WTC11 (cell line): ENCODE results near the gene RRP1. TPM values are rescaled to one million over a fixed set of nuclear protein-coding genes. Genes with fewer than 3 reads are reported as not detected.

ENCODE experiments used
- ATAC-seq: fragments of 200-7000 bp; cut with Tn5 transposase; 2 replicates; pipeline ENCODE4 v1.10.0; 2021; ENCODE audit warnings: mild to moderate bottlenecking, moderate library complexity
- CTCF ChIA-PET: fragments of 300-600 bp; sonication (Branson Sonifier 250); formaldehyde crosslinking; loops from one replicate; lab custom pipeline; 2021; ENCODE audit warnings: antibody characterized with exemption; lab: Charles Lee
- POLR2A ChIA-PET: fragments of 350-600 bp; sonication (Branson Sonifier 250); formaldehyde crosslinking; loops from one replicate; lab custom pipeline; 2021; ENCODE audit warnings: antibody characterized with exemption; lab: Charles Lee
- DNase-seq: peaks from one replicate; pipeline ENCODE4 v3.0.0; 2021; ENCODE audit warnings: low spot score
- H3K27ac Mint-ChIP-seq: 2 replicates; pipeline ENCODE4 v1.8.0; 2021; ENCODE audit warnings: mixed read lengths
- H3K27me3 Mint-ChIP-seq: 2 replicates; pipeline ENCODE4 v1.8.0; 2021; ENCODE audit warnings: low read depth, mild to moderate bottlenecking, moderate library complexity, mixed read lengths
- H3K36me3 Mint-ChIP-seq: 2 replicates; pipeline ENCODE4 v1.8.0; 2021; ENCODE audit warnings: mixed read lengths
- H3K4me1 Mint-ChIP-seq: 2 replicates; pipeline ENCODE4 v1.8.0; 2022; ENCODE audit warnings: mixed read lengths
- H3K4me3 Mint-ChIP-seq: 2 replicates; pipeline ENCODE4 v1.8.0; 2021; ENCODE audit warnings: mild to moderate bottlenecking, moderate library complexity, mixed read lengths
- H3K9me3 Mint-ChIP-seq: 2 replicates; pipeline ENCODE4 v1.8.0; 2021; ENCODE audit warnings: mixed read lengths
- CREB1 ChIP-seq: sonication (generic); formaldehyde crosslinking; IDR thresholded peaks from 2 replicates; pipeline ENCODE4 v1.8.0; 2023; ENCODE audit warnings: mild to moderate bottlenecking, missing genetic modification reagents
- FOXK1 ChIP-seq: sonication (generic); formaldehyde crosslinking; IDR thresholded peaks from 2 replicates; pipeline ENCODE4 v1.8.0; 2022; ENCODE audit warnings: mild to moderate bottlenecking, moderate library complexity, missing genetic modification reagents
- HMGA2 ChIP-seq: fragments of 250-450 bp; sonication (Bioruptor Pico); IDR thresholded peaks from 2 replicates; pipeline ENCODE4 v1.4.0; 2021; ENCODE audit warnings: mild to moderate bottlenecking, moderate library complexity
- NFATC4 ChIP-seq: fragments of 250-450 bp; sonication (Bioruptor Pico); IDR thresholded peaks from 2 replicates; pipeline ENCODE4 v1.9.0; 2021; ENCODE audit warnings: mild to moderate bottlenecking
- RORB ChIP-seq: fragments of 250-450 bp; sonication (Bioruptor Pico); IDR thresholded peaks from 2 replicates; pipeline ENCODE4 v1.9.0; 2021; ENCODE audit warnings: mild to moderate bottlenecking
- SOX15 ChIP-seq: fragments of 250-450 bp; sonication (Bioruptor Pico); IDR thresholded peaks from 2 replicates; pipeline ENCODE4 v1.9.0; 2021; ENCODE audit warnings: mild to moderate bottlenecking
- STAT6 ChIP-seq: sonication (generic); formaldehyde crosslinking; conservative IDR thresholded peaks from 2 replicates; pipeline ENCODE4 v1.8.1; 2023; ENCODE audit warnings: mild to moderate bottlenecking, low read depth, missing genetic modification reagents, moderate library complexity
- TEAD4 ChIP-seq: sonication (generic); formaldehyde crosslinking; IDR thresholded peaks from 2 replicates; pipeline ENCODE4 v1.8.0; 2022; ENCODE audit warnings: mild to moderate bottlenecking, missing genetic modification reagents
- TP53 ChIP-seq: sonication (generic); formaldehyde crosslinking; IDR thresholded peaks from 2 replicates; pipeline ENCODE4 v1.8.1; 2023; ENCODE audit warnings: mild to moderate bottlenecking, missing genetic modification reagents
- ZBTB43 ChIP-seq: sonication (generic); formaldehyde crosslinking; IDR thresholded peaks from 2 replicates; pipeline ENCODE4 v1.8.1; 2023; ENCODE audit warnings: mild to moderate bottlenecking, missing genetic modification reagents
- ZNF121 ChIP-seq: sonication (generic); formaldehyde crosslinking; IDR thresholded peaks from 2 replicates; pipeline ENCODE4 v1.8.0; 2023; ENCODE audit warnings: missing genetic modification reagents
- ZNF138 ChIP-seq: sonication (generic); formaldehyde crosslinking; conservative IDR thresholded peaks from 2 replicates; pipeline ENCODE4 v1.8.1; 2022; ENCODE audit warnings: mild to moderate bottlenecking, moderate library complexity, missing genetic modification reagents
- total RNA-seq: library from RNA; stranded (reverse); gene quantifications from 3 replicates; pipeline ENCODE4 v1.2.3, GENCODE V29; 2021
- TF ChIP-seq, protein P1 (sequence below): sonication (generic); formaldehyde crosslinking; IDR thresholded peaks from 2 replicates; pipeline ENCODE4 v1.8.1; 2023; ENCODE audit warnings: mild to moderate bottlenecking, moderate library complexity, missing genetic modification reagents
- TF ChIP-seq, protein P2 (sequence below): sonication (generic); formaldehyde crosslinking; IDR thresholded peaks from 2 replicates; pipeline ENCODE4 v1.8.0; 2022; ENCODE audit warnings: mild to moderate bottlenecking, missing genetic modification reagents

Gene RRP1
- total RNA-seq, 1 experiment from 2014 or later = 53.0 TPM

- TF ChIP-seq, protein P1, sequence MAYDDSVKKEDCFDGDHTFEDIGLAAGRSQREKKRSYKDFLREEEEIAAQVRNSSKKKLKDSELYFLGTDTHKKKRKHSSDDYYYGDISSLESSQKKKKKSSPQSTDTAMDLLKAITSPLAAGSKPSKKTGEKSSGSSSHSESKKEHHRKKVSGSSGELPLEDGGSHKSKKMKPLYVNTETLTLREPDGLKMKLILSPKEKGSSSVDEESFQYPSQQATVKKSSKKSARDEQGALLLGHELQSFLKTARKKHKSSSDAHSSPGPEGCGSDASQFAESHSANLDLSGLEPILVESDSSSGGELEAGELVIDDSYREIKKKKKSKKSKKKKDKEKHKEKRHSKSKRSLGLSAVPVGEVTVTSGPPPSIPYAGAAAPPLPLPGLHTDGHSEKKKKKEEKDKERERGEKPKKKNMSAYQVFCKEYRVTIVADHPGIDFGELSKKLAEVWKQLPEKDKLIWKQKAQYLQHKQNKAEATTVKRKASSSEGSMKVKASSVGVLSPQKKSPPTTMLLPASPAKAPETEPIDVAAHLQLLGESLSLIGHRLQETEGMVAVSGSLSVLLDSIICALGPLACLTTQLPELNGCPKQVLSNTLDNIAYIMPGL = no peak
Measured at GRCh38 chr21:43811262-43812105, 22.1 kb downstream of the RRP1 start (continued).

DNA sequence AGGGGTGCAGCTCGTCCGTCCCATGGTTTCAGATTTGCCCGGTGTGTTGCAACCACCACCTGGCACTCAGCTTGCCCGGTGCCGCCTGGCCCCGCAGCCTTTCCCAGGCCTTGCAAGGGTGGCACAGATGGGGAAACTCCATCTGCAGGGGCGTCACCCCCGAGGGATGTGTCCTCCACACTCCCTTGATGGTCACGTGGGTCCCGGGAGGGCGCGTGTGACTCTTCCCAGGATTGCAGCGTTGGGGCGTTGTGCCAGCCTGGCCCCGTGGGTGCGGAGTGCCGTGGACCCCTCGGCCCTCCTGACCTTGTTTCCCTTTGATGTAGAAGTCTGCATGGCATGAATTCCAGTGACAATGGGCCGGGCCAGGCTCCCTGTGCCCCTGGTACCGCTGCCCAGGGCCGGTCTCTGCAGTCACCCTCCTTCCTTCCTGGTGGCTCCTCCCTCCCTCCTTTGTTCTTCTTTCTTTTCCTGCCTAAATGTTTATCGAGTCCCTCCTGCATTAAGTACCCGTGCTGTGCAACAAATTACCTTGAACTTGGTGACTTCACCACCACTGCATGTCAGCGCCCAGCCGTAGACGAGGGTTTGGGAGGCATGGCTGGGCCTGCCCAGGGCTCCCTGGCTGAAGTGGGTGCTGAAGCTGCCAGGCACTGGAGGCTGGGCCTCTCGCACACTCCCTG, 22.9 kb downstream of the RRP1 start:
- no peak for ATAC-seq

GRCh38 chr21:43812957-43813655, 23.7 kb downstream of the RRP1 start:
- DNase-seq = no peak
- TF ChIP-seq ZNF138 (CRISPR knock-in tag) (no peak), TEAD4 (CRISPR knock-in tag) (no peak), CREB1 (CRISPR knock-in tag) (no peak), STAT6 (CRISPR knock-in tag) (no peak), NFATC4 (CRISPR knock-in tag) (no peak)
- ChIA-PET POLR2A (interaction anchor here (0.6 kb wide), 1 partner anchor 24 kb away, joined by 4 read pairs; no protein-coding TSS in a partner anchor), CTCF (interaction anchor here (2.4 kb wide), 1 partner anchor 126 kb away, joined by 12 read pairs; no protein-coding TSS in a partner anchor)
- no peak for ATAC-seq
- H3K9me3 Mint-ChIP-seq = no peaks in the 10 kb centered on the region
- H3K27ac Mint-ChIP-seq = no peak overlapping the region
- H3K4me1 Mint-ChIP-seq = peaks cover 22% of the 10 kb centered on the region
- H3K4me3 Mint-ChIP-seq = no peak overlapping the region
- no peaks in the 10 kb centered on the region for H3K27me3 Mint-ChIP-seq
- H3K36me3 Mint-ChIP-seq = no peaks in the 10 kb centered on the region

More for the DNA sequence above, 22.9 kb downstream of the RRP1 start:
- H3K27me3 Mint-ChIP-seq = no peaks in the 10 kb centered on the region
- ChIA-PET POLR2A (no interaction called here), CTCF (interaction anchor here (1.0 to 2.4 kb wide), 5 partner anchors 14 to 163 kb away, joined by 6 to 12 read pairs (median 8); no protein-coding TSS in a partner anchor)
- no peaks in the 10 kb centered on the region for H3K9me3 Mint-ChIP-seq
- H3K36me3 Mint-ChIP-seq = no peaks in the 10 kb centered on the region
- H3K4me3 Mint-ChIP-seq = no peak overlapping the region
- peaks cover 22% of the 10 kb centered on the region for H3K4me1 Mint-ChIP-seq
- DNase-seq = no peak
- no peak overlapping the region for H3K27ac Mint-ChIP-seq
- TF ChIP-seq ZNF121 (CRISPR knock-in tag) (no peak), TP53 (CRISPR knock-in tag) (no peak), SOX15 (no peak), ZBTB43 (CRISPR knock-in tag) (no peak), RORB (CRISPR knock-in tag) (no peak), HMGA2 (no peak), FOXK1 (CRISPR knock-in tag) (no peak), ZNF138 (CRISPR knock-in tag) (no peak)
- TF ChIP-seq, protein P2, sequence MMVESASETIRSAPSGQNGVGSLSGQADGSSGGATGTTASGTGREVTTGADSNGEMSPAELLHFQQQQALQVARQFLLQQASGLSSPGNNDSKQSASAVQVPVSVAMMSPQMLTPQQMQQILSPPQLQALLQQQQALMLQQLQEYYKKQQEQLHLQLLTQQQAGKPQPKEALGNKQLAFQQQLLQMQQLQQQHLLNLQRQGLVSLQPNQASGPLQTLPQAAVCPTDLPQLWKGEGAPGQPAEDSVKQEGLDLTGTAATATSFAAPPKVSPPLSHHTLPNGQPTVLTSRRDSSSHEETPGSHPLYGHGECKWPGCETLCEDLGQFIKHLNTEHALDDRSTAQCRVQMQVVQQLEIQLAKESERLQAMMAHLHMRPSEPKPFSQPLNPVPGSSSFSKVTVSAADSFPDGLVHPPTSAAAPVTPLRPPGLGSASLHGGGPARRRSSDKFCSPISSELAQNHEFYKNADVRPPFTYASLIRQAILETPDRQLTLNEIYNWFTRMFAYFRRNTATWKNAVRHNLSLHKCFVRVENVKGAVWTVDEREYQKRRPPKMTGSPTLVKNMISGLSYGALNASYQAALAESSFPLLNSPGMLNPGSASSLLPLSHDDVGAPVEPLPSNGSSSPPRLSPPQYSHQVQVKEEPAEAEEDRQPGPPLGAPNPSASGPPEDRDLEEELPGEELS = no peak
